ENCODE results near the gene CCL20. TPM values are rescaled to one million over a fixed set of nuclear protein-coding genes. Genes with fewer than 3 reads are reported as not detected.

Gene CCL20
- total RNA-seq, result 2.3 TPM in 1 of 2 replicates, not detected in the other

GRCh38 chr2:227813562-227814353 lies at the start of gene CCL20:
Gene CCL20 (plus strand): TSS chr2:227813842. CDS start chr2:227813912, 70 bp downstream.

Other genes with a start within 250 kb of the CCL20 start
- gene SCYGR2, start 214.9 kb upstream of the CCL20 start, total RNA-seq, result not detected in 2 replicates
- not detected in 2 replicates for gene SCYGR3, start 199.0 kb upstream of the CCL20 start, total RNA-seq
- not detected in 2 replicates for gene SCYGR4, start 196.3 kb upstream of the CCL20 start, total RNA-seq
- gene SCYGR5, start 147.0 kb upstream of the CCL20 start, total RNA-seq, result not detected in 2 replicates
- gene SLC19A3, start 95.8 kb upstream of the CCL20 start, total RNA-seq, result 0.16 and 0.51 TPM in 2 replicates
- gene SCYGR6, start 89.1 kb upstream of the CCL20 start, total RNA-seq, result not detected in 2 replicates
- gene SCYGR7, start 85.5 kb upstream of the CCL20 start, total RNA-seq, result not detected in 2 replicates
- gene SCYGR8, start 67.9 kb upstream of the CCL20 start, total RNA-seq, result not detected in 2 replicates
- 0.13 and 2.4 TPM in 2 replicates for gene DAW1, start 57.8 kb downstream of the CCL20 start, total RNA-seq